Islet of Langerhans (tissue), 1 donor: ENCODE results near the gene RRAS2.
"Not testable (repeated sequence)": the region's sequence is repeated elsewhere in the genome, so short reads cannot be mapped to it uniquely, and the experiment has no call there.

Source experiments
- FAIRE-seq: peaks from one replicate; lab custom pipeline; 2011; peaks lifted over from hg19 to GRCh38; lab: Jason Lieb, UNC

Gene RRAS2

DNA sequence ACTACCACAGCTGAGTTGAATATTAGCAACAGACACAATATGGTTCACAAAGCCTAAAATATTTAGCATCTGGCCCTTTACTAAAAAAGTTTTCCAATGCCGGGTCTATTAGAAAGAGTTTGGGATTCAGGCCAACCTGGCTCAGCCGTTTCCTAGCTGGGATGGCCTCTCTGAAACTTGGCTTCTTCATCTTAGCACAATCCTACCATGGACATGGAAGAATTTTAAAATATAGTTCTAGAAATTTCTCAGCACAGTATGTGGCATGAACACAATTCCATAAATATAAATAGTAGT lies 103.8 kb downstream of the RRAS2 start:
- FAIRE-seq: no peak

DNA sequence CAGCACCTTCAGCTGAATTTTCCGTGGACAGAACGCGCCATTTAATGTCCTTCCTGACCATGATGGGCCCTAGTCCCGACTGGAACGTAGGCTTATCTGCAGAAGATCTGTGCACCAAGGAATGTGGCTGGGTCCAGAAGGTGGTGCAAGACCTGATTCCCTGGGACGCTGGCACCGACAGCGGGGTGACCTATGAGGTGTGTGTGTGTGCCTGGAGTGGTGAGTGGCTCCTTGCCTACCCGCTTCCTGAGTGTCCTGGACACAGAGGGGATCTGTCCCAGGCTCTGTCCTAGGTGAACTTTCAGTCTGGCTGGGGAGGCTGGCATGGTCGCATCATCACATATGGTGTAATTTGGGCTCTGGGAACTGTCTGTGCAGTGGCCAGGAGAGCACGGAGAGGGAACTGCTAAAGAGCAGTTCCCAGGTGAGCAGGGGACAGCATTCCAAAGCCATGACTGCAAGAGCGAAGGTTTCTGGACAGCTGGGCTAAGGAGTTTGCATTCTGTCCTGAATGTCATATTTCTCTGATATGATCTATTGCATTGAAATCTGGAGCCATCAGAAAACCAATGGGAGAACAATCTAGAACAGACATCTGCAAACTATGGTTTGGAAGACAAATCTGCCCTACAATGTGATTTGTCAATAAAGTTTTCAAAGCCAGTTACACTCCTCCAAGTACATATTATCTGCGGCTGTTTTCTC lies 104.3 kb downstream of the RRAS2 start:
- FAIRE-seq: no peak

DNA sequence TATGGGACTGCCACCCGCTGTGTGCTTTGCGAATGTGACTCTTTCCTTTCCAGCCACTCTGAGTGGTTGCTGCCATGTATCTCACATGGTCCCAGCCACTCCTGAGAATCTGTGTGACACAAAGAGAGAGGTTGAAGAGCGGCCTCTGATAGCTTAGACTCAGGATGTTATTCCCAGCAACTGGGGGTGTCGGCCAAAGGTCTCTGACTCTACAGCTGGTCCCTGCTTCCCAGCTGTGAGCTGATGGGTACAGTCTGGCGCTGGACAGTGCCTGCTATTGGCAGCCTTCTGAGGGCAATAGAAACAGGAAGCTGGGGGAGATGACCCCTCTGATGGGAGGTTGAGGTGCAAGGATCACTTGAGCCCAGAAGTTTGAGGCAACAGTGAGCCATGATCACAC lies 105.1 kb downstream of the RRAS2 start:
- no peak for FAIRE-seq

DNA sequence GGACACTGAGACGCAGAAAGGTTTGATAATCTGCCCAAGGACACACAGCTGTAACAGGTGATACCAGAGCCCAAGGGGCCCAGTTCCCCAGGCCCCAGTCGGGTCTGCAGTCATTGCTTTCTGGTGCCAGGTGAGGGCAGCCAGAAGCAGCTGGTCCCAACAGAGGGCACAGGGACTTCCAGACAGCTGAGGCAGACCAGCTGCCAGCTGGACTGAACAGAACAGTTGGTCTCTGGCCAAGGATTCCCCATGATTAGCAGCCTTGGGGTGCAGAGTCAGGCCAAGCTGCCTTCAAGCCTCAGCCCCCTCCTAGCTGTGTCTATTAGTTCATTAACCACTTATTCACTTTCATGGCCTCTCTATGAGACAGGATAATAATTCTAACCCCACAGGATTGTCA lies 105.6 kb downstream of the RRAS2 start:
- FAIRE-seq: no peak

DNA sequence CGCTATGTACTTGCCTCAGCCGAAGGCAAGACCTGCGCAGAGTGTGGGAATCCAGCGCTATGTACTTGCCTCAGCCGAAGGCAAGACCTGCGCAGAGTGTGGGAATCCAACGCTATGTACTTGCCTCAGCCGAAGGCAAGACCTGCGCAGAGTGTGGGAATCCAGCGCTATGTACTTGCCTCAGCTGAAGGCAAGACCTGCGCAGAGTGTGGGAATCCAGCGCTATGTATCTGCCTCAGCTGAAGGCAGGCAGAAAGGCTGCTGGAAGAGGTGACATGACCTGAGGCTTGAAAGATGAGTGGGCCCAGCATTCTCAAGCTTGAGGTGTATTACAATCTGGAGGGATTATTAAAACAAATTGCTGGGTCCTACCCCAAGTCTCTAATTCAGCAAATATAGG lies 106.5 kb downstream of the RRAS2 start:
- not testable (repeated sequence) for FAIRE-seq

GRCh38 chr11:14251754-14252153 lies 107.2 kb downstream of the RRAS2 start:
- no peak for FAIRE-seq

GRCh38 chr11:14249121-14249963 lies 109.6 kb downstream of the RRAS2 start:
- peak; percentile 86 for FAIRE-seq

- no peak for FAIRE-seq
Observed at GRCh38 chr11:14248580-14248981, 110.4 kb downstream of the RRAS2 start.

DNA sequence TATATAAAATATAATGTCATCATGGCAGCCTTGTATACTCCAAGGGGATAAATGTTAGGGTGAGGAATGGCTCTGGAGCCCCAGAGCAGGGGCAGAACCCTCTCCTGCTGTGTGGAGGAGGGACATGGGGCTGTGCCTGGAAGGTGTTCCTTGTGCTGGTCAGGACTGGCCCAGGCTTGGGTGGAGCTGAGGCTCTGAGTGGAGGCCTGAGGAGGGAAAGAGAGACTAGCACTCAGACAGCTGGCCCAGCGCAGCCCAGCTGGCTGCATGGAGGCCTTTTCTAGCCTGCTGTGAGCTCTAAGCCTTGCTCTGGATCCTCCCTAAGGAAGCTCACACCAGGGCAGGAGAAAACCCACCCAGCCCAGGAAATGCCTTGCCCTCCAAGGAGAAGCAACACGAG lies 113.5 kb downstream of the RRAS2 start:
- FAIRE-seq: no peak

- no peak for FAIRE-seq
Observed at GRCh38 chr11:14244926-14245325, 114.1 kb downstream of the RRAS2 start.

GRCh38 chr11:14242733-14243132 lies 116.2 kb downstream of the RRAS2 start:
- FAIRE-seq: no peak

GRCh38 chr11:14242187-14242586 lies 116.8 kb downstream of the RRAS2 start:
- no peak for FAIRE-seq

DNA sequence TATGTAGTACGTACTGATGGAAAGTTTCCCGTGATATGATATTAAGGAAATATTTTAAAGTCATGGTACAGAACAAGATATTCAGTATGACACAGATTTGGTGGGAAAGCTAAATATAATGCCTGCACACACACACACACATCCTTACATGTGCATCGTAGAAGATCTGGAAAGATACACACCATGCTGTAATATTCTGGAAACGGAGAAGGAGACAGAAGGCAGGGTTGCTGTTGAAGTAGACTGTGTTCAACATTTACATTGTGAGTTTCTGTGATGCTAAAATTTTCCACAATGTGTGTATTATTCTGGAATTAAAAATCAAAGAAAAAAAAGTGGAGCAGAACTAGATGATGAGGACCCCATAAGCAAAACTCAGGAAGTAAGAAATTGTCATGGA lies 118.0 kb downstream of the RRAS2 start:
- no peak for FAIRE-seq

DNA sequence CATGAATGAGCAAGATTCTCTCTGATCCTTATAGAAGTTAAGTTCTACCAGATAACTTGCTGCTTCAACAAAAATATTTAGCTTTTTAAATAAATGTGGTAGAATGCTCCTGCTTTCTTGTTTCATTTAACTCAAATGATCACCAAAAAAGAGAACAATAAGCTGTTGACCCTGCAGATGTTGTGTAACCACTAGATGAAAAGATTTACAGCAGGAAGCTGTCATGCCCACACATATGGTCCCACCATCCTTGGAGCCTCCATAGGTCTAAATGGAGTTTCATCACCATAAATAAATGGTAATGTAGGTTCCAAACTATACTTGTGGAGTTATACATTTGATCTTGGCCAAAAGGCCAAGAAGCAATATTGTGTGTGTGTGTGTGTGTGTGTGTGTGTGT lies 118.8 kb downstream of the RRAS2 start:
- FAIRE-seq: no peak

DNA sequence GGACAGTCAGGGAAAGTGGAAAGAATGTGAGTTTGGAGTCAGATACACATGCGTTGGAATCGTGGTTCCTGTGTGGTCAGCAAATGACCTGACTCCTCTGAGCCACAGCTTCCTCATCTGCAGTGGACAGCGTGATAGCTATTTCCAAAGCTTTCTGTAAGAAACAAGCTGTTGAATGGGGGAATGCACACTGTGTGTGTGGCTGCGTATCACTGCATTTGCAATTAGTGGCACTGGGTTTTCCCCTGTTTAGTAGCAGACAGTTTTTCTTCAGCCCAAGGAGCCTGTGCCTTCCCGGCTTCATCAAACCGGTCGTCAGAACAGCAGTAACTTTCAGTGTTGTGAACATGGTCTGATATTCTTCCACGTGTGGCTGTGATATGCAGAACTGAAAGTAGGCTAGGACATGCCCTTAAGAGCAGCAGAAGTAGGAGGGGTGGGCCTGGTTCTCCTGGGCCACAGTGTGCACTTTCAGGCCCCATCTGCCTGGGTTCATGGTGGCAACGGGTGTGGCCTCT lies 121.5 kb downstream of the RRAS2 start:
- FAIRE-seq: no peak

DNA sequence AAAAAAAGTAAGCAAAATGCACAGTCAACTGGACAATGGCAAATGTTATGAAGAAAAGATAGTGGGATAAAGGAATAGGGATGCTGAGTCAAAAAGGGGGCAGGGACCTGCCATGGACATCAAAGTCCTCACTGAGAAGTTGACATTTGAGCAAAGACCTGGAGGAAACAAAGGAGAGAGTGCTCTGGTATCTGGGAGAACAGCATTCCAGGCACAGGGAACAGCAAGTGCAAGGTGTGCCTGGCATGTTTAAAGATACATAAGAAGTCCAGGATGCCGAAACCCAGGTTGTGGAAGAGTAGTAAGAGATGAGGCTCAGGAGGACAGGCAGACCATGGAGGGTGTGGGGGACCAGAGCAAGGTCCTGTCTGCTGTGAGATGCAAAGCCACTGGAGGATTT lies 123.3 kb downstream of the RRAS2 start:
- FAIRE-seq: no peak

GRCh38 chr11:14234446-14234845 lies 124.5 kb downstream of the RRAS2 start:
- FAIRE-seq: no peak

DNA sequence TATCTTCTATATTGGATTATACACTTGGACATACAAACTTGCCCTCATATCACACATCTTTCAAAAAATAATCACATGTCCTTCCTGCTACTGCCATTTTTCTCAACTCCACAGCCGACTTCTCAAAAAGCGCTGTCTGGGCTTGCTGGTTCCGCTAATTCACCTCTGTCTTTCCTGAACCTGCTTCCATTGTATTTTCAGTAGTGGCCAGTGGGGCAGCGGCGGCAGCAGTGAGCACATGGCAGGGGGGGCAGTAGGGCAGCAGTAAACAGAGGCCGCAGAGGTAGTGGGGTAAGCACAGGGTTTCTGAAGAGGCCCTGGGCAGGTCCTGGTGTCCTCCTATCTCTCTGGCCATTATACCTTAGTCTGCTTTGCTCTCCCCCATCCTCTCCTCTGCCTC lies 126.3 kb downstream of the RRAS2 start:
- FAIRE-seq: no peak

- no peak for FAIRE-seq
Observed at GRCh38 chr11:14230407-14230806, 128.6 kb downstream of the RRAS2 start.

DNA sequence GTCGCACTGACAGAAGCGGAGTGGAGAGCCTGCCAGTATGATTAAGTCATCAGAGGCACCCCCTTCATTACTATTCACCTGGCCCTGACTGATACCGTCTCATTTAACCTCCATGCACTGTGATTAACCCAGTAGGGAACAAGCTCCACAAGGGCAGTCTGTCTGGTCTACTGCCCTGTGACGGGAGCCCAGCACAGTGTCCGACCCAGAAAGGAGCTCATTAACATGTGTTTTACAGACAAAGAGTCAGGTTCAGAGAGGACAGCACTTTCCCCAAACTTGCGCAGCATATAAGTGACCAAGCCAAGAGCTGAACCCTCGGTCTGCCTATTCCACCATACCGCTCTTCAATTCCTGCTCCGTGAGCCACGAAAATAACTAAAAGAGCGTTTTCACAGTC lies 129.5 kb downstream of the RRAS2 start:
- no peak for FAIRE-seq

DNA sequence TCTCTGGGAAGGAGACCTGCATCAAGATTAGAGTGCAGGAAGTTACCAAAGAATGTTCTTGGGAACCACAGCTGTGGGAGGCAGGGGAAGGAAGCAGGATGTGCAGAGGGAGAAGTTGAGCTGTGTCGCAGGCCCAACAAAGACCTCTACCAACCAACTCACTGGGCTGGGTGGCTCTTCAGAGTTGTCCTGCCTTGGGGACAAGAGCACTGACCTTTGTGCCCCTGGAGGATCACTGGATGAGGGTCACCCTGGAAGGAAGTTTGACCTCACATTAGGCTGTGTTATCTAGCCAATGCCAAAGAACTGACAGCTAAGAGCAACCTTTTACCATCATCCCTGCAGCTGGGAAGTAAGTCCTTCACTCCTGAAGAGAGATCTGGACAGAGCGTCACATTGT lies 130.6 kb downstream of the RRAS2 start:
- FAIRE-seq: no peak
